HG02884 (cell line): Measurements from ENCODE around the gene NR5A1.

Experiments
- ATAC-seq: cut with Tn5 transposase; IDR thresholded peaks from one replicate; pipeline ENCODE4 v1.9.1; 2021; ENCODE audit warnings: mild to moderate bottlenecking, moderate library complexity; ENCODE audit not compliant: unreplicated experiment

The NR5A1 gene

DNA sequence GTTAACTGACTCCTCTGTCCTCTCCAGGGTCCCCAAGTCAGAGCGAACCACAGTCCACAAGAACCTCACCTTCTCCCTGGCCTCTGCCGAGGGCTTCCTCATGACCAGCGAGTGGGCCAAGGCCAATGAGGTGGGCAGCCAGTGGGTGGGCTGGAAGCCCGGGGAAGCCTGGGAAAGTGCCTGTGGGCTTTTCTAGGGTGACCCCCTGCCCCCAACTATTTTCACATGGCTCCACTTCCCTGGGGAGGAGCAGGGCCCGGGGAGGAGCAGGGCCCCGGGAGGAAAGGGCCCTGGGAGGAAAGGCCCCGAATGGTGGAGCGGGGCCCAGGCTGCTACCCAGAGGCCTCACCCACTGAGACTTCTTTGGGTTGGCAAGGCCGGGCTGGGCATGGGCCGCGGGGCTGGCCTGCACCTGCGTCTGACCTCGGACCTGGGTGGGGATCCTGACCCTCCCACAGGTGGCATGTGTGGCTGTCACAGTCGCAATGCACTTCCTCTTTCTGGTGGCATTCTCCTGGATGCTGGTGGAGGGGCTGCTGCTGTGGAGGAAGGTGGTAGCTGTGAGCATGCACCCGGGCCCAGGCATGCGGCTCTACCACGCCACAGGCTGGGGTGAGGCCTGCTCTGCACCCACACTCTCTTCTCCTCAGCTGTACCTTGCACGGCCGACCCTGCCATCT is 39.0 kb downstream of the NR5A1 start:
- ATAC-seq = no peak

DNA sequence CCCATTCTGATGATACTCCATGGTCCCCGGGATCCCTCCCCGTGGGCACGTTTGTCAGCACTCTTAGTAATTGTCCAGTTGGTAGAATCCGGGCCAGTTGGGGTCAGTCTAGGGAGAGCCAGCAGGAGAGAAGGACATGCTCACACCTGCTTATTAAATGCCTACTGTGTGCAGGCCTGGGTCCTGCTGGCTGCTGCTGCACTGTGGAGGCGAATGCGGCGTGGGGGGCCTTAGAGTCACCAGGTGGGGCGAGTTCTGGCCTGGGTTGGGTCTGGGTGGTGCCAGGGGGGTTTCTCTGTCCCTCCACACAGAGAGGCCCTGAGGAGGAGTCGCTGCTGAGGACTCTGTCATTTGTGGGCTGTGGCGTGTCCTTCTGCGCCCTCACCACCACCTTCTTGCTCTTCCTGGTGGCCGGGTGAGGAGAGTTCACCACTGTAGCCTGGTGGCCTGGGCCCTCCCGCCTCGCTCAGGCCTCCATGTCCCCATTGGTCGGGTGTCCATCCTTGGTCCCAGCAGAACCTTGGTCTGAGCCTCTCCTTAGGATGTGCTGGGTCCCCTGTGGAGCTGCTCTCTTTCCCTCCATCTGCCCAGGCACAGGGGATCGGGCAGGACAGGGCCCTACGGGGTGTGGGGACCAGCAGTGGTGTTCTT is 39.7 kb downstream of the NR5A1 start:
- ATAC-seq = no peak

DNA sequence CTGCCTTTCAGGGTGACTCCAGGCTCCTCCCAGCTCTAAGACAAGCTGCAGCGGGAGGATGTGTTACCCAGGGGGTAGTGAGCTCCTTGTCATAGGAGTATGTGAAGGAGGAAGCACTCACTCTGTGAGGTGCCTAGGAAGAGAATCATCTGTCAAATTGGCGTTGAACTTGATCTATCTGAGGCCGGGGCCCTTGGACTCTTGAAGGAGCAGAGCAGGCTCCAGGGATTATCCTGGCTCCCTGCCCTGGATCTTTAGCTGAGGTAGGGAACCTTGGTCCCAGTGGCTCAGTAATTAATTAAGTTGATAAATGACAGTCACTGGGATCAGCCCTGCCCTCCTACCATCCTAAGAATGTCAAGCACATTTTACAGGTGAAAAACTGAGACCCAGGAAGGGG is 41.5 kb downstream of the NR5A1 start:
- ATAC-seq = no peak

DNA sequence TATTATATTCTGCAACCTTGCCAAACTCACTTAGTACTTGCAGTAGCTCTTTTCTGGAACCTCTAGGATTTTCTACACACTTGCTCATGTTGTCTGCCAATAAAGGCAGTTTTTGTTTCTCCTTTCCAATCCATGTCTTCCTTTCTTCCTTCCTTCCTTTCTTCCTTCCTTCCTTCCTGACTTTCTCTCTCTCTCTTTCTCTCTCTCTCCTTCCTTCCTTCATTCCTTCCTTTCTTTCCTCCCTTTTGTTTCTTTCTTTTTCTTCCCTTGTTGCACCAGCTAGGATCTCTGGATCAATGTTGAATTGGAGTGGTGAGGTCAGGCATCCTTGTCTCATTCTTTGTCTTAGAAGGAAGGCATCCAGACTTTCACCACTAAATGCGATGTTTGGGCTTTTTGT is 44.5 kb downstream of the NR5A1 start:
- ATAC-seq = no peak

DNA sequence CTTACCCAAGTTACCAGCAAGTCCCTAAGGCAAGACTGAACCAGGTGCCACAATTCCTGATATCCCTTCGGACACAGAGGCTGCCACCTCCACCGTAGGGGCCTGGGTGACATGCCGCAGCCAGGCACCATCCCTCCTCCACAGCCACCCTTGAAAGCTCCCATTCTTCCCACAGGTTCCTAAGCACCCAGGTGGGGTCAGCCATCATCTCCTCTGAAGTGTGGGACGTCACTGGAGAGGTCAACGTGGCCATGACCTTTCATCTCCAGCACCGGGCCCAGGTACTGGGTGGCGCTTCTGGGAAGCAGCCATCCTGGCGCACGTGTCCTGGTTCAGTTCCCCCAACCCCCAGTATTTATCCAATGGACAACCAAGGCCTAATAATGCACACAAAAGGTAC is 48.8 kb downstream of the NR5A1 start:
- ATAC-seq = no peak

DNA sequence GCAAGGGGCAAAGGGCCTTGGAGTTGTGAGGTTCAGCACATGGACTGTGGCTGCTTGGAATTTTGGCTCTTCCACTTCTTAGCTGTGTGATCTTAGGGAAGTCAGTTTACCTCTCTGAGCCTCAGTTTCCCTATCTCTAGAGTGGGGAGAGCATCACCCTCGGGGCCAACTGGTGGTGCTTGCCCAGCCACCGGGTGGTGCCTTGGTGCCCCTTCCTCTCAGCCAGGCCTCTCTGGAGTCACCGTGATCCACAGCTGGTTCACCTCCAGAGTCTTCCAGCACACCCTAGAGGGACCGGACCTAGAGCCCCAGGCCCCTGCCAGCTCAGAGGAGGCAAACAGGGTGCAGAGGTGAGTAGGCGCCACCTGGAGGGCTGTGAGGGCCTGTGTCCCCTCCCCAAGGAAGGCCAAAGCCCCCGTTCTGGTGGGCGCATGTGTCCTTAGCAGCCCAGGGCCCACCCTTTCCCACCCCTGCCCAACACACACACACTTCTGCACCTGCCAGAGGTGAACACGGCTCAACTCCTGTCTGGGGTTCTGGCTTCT is 49.2 kb downstream of the NR5A1 start:
- no peak for ATAC-seq

DNA sequence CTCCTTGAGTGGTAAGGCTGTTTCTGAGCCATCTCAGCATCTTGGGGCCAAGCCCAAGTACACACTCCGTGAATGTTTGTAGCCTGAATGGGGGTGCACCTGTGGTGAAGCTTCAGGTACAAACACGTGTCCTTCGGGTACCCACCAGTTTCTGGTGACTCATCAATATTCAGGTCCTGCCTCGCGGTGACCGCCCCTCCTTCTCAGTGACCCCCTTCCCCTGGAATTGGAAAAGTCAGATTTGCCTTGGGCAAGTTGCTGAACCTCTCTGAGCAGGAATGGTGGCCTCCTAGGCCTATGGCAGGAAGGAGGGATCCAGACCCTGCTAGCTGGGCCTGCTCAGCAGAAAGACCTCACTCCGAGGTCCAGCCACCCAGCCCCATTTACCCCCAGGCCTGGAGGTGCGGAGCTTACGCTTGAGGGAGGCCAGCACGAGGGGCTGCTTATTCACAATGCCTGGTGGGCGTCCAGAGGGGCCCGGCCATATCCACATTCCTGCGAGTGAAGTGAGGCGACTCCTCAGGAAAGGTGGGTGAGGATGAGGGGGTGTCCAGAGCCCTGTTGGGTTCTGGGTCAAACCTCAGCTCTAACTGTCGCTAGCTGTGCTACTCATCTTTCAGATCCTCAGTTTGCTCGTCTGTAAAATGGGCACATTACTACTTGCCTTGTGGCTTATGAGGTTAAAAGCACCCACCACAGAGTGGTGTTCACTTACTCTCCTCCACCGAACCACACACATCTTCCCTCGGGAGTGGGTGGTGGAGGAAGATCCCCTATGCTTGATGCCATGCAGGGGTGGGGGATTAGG is 49.9 kb downstream of the NR5A1 start:
- no peak for ATAC-seq

DNA sequence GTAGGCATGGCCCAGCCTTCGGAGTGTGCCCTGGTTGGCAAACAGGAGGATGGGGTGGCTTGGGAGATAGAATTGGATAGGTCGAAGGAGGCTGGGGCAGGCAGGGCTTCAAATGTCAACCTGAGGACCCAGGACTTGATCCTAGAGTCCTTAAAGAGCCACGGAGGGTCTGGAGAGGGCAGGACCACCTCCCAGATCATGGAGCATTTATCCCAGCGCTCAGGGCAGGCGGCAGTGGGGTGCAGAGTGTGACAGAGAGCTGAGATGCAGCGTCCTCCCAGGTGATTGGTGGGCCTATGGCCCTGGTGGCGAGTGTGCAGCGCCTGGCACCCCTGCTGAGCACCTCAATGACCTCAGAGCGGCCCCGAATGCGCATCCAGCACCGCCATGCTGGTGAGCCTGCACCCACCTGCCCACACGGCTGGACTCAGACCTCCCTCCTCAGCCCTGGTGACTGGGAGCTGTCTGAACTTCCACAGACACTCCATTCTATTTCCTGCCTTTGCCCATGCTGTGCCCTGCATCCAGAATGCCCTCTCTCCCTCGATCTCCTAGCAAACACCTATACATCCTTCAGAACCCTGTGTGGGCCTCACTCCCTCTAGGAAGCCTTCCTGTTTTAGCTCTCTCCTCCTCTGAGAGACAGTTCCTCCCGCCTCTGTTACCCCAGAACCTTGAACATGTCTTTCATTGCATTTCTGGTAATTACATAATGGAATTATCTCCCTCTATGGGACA is 50.7 kb downstream of the NR5A1 start:
- no peak for ATAC-seq

DNA sequence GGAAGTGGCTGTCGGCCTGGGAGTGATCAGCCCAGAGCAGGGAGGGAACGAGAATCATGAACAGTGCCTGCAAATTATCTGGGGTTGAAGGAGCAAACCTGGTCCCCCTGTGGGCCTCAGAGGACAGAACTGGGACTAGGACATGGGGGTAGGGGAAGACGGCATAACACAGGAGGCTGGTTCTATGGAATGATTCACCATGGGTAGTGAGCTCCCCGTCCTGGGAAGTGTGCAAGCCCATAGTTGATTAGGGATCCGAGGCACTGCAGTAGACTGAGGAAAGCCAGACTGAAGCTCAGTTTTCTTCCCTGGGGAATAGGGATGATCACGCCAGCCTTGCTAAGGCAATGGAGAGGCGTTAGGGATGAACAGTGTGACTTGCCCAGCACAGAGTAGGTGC is 51.4 kb downstream of the NR5A1 start:
- ATAC-seq = no peak

DNA sequence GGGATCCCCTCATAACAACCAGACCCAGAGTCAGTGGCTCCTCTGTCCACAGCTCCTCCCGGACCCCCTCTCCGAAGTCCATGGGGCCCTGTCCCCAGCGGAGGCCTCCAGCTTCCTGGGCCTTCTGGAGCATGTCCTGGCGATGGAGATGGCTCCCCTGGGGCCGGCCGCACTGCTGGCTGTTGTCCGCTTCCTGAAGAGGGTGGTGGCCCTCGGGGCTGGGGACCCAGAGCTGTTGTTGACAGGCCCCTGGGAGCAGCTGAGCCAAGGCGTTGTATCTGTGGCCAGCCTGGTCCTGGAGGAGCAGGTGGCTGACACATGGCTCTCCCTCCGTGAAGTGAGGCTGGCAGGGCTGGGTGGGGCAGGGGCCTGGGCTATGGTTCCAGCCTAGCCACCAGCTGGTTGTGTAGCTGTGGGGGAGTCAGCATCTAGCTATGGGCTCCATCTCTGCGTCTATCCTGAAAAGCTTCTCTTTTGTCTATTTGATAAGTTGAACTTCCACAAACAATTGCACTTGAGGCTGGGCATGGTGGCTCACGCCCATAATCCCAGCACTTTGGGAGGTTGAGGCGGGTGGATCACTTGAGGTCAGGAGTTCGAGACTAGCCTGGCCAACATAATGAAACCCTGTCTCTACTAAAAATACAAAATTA is 52.3 kb downstream of the NR5A1 start:
- no peak for ATAC-seq

DNA sequence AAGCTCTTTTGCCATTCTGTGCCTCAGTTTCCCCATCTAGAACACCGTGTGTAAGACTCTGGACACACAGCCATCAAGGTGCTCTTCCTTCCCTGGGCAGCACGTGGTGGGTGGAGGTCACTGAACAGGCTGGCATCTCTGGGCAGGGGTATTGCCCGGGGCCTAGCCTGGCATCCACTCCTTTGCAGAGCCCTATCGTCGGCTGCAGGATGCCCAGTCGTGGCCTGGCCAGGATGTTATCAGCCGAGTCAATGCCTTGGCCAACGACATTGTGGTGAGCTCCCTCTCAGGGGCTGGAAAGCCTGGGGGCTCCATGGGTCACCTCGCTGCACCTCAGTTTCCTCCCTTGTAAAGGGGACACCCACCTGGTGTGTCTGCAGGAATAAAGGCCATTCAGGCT is 52.9 kb downstream of the NR5A1 start:
- no peak for ATAC-seq

DNA sequence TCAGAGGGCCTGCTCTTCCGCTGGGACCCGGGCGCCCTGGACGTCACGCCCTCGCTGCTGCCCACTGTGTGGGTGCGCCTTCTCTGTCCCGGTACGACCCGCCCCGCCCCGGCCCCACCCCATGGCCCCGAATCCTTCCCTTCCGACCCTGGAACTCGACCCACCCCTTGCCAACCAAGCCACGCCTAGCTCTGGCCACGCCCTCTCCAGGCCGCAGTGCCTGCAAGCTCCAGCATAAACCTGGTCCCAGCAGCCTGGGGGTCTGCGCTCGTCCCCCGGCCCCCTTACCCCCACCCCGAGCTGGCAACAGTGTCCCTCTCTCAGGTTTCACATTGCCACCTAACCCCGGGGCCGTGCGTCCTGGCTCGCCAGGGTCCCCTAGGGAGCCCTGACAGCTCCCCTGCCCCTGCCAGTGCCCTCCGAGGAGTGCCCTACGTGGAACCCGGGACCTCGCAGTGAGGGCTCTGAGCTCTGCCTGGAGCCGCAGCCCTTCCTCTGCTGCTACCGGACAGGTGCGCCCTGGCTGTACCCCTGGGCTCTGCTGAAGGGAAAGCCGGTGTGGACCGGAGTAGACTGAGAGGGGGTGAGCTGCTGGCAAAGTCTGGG is 53.5 kb downstream of the NR5A1 start:
- ATAC-seq = no peak

DNA sequence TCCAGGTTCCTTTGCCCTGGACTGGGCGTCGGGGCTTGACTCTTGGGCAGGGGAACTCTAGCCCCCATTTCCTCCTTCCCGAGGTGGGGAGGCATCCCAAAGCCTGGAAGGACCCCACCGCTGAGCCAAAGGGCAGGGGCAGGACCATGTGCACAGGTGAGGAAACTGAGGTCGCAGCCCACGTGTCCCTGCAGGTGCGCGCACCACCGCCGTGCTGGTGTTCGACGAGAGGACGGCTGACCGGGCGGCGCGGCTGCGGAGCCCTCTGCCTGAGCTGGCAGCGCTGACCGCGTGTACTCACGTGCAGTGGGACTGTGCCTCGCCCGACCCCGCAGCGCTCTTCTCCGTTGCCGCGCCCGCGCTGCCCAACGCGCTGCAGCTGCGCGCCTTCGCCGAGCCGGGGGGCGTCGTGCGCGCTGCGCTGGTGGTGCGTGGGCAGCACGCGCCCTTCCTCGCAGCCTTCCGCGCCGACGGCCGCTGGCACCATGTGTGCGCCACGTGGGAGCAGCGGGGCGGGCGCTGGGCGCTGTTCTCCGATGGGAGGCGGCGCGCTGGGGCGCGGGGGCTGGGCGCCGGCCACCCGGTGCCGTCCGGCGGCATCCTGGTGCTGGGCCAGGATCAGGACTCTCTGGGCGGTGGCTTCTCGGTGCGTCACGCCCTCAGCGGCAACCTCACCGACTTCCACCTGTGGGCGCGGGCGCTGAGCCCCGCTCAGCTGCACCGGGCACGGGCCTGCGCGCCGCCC is 54.2 kb downstream of the NR5A1 start:
- ATAC-seq = no peak

DNA sequence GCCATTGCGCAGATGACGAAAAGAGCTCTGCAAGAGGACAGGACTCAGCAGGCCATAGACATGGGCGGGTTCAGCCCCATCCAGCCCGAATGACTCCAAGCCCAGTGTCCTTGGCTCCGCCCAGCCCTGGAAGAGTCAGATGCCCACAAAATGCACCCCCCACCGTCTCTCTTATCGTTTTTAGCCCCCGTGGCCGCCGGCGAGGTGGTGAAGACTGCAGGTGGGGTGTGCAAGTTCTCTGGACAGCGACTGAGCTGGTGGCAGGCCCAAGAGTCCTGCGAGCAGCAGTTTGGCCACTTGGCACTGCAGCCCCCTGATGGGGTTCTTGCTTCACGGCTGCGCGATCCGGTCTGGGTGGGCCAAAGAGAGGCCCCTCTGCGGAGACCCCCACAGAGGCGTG is 54.9 kb downstream of the NR5A1 start:
- no peak for ATAC-seq

DNA sequence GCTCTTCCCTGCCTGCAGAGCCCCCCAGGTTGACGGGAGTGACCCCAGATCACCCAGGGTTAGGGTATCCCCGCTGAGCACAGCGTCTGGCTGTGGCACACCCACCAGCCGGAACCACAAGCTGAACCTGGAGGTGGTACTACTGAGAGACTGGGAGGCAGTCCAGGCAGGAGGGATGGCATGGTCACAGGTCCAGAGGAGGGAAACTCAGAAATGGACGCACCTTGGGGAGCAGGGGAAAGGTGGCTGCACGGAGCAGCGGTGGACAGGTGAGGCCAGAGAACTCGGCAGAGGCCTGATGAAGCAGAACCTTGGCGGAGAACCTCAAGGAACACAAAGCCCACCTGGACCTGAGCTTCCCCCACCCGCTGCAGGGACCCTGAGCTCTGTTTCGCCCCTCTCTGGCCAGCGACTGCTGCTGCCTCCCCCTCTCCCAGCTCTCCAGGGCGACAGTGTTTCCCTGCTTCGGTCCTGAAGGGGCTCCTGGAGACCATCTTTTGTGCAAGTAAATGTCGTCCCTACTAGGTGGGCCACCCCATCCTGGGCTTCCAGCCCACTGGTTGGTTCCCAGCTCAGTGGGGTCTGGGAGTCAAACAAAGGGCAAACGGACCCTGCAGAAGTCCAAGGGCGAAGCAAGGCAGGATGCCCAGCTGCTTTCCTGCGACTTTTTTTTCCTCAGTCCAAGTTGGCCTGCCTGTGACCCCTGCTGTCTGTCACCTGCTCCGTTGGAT is 56.1 kb downstream of the NR5A1 start:
- no peak for ATAC-seq

DNA sequence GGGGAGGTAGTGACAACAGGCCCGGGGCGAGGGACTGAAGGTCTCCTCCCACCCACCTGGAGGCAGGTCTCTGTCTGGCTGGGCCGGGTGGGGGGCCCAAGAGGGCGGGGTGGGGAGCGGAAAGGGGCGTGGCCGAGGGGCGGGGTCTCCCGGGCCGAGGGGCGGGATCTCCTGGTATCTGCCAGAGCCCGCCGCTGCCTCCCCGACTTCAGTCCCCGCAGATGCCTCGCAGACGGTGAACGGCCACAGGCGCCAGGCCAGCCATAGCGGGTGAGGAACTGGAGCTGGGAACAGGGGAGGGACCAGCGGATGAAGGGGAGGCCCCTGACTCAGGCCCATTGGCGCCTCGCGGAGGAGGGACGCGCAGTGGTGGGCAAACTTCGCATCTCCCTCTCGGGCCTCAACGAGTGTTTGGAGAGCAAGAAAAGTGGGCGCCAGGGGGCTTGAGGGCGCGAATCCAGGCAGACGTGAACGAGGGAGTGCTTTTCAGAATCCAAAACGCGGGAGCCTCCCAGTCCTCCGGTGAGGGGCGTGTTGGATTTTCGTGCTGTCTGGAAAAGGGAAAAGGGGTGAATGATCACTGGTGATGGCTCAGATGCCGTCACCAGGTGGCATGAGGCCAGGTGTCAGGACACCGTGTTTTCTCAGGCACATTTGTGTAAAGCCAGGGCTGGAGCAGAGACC is 56.8 kb downstream of the NR5A1 start, which contains the start of gene ADGRD2:
Gene ADGRD2 (plus strand): TSS at position 211 of the 684 bp plus-strand sequence. CDS start 1,216 bp downstream, outside the sequence.
- ATAC-seq = no peak

DNA sequence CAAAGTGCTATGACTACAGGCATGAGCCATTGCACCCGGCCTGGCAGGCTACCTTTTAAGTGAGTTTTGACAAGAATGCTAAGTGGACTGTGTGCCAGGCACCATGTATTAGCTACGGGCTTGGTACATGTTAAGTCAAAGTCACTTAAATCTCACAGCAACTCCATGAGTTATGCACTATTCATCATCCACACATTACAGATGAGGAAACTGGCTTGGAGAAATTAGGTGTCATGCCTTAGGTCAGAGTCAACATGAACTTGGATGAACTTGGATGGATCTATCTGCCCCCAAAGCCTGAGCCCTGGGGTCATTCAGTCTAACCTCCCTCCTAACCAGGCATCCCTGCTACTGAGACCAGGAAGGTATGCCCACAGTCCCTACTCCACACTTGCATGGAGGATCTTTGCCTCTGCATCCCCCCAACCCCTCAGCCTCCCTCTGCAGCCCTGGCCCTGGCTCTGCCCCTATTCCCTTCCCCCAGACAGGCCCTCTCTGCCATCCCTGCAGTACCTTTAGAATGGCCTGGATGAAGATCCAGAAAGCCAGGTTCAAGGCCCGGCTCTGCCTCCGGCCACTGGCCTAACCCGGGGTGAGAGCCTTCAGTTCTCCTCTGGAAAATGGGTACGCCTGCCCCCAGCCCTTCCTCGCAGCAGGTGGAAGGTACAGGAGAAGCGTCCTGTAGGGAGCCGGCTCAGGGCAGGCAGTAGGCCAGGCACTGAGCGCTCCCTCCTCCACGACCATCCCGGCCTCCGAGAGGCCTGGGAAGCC is 57.6 kb downstream of the NR5A1 start:
- no peak for ATAC-seq
